HEK293 (cell line): Measurements from ENCODE around the gene NDUFV1.
"Not testable (repeated sequence)": the region's sequence is repeated elsewhere in the genome, so short reads cannot be mapped to it uniquely, and the experiment has no call there.

Experiments
- CTCF ChIA-PET: fragments of 350-600 bp; formaldehyde crosslinking; extraction: SDS; loops from one replicate; lab custom pipeline; 2021; ENCODE audit warnings: antibody characterized with exemption; lab: Yijun Ruan, JAX
- POLR2A ChIA-PET: fragments of 300-600 bp; formaldehyde crosslinking; extraction: SDS; loops from one replicate; lab custom pipeline; 2020; ENCODE audit warnings: antibody characterized with exemption, inconsistent platforms; lab: Yijun Ruan, JAX
- H3K27ac ChIP-seq: fragments of 200-500 bp; sonication (Bioruptor generic); 2 replicates; pipeline ENCODE4 v1.5.1; 2014; ENCODE audit warnings: low read depth, low read length, control low read depth, inconsistent platforms; ENCODE audit errors: extremely low read depth
- H3K36me3 ChIP-seq, 2 experiments: fragments of 200-500 bp in 1 of 2; sonication (Bioruptor generic) in 1 of 2; 1 replicate in 1 of 2; 2 replicates in 1 of 2; pipeline ENCODE4 v1.5.1; 2014 to 2017; ENCODE audit warnings: inconsistent platforms in 2 of 2, low read length in 2 of 2; ENCODE audit not compliant: control insufficient read depth in 2 of 2, insufficient read depth in 1 of 2
- H3K4me1 ChIP-seq: fragments of 200-500 bp; sonication (Bioruptor generic); 2 replicates; pipeline ENCODE4 v1.5.1; 2014; ENCODE audit warnings: mild to moderate bottlenecking, low read length, inconsistent platforms; ENCODE audit not compliant: control insufficient read depth, insufficient read depth
- H3K4me3 ChIP-seq: 2 replicates; pipeline ENCODE4 v1.5.1; 2011; ENCODE audit warnings: low read depth, mild to moderate bottlenecking, control low read depth, low read length, moderate library complexity
- H3K9me3 ChIP-seq: fragments of 200-500 bp; sonication (Bioruptor generic); 2 replicates; pipeline ENCODE4 v1.5.1; 2014; ENCODE audit warnings: low read depth, low read length, inconsistent platforms; ENCODE audit not compliant: control insufficient read depth, insufficient read depth
- BCL11A ChIP-seq: fragments of 450-650 bp; formaldehyde crosslinking; IDR thresholded peaks from 2 replicates; pipeline ENCODE4 v1.5.1; 2016; ENCODE audit warnings: low read depth, missing biosample characterization, missing genetic modification characterization
- BCL6B ChIP-seq: fragments of 450-650 bp; formaldehyde crosslinking; IDR thresholded peaks from 2 replicates; pipeline ENCODE4 v1.5.1; 2017; ENCODE audit warnings: missing biosample characterization, missing genetic modification characterization
- GLI2 ChIP-seq: fragments of 450-650 bp; formaldehyde crosslinking; IDR thresholded peaks from 2 replicates; pipeline ENCODE4; 2017; ENCODE audit warnings: missing biosample characterization, missing genetic modification characterization, low read depth, borderline replicate concordance
- PRDM6 ChIP-seq: fragments of 450-650 bp; formaldehyde crosslinking; IDR thresholded peaks from 2 replicates; pipeline ENCODE4 v1.5.1; 2017; ENCODE audit warnings: missing biosample characterization, missing genetic modification characterization
- TCF7L2 ChIP-seq: IDR thresholded peaks from 2 replicates; pipeline ENCODE4 v1.6.1; 2011; ENCODE audit warnings: low read depth, mild to moderate bottlenecking, inconsistent platforms, low read length, moderate library complexity, borderline replicate concordance
- TRIM28 ChIP-seq: IDR thresholded peaks from 2 replicates; pipeline ENCODE4 v1.6.1; 2011; ENCODE audit warnings: low read length, control low read depth, borderline replicate concordance
- WT1 ChIP-seq: fragments of 450-650 bp; formaldehyde crosslinking; IDR thresholded peaks from 2 replicates; pipeline ENCODE4 v1.5.1; 2016; ENCODE audit warnings: missing biosample characterization, missing genetic modification characterization
- ZFP41 ChIP-seq: fragments of 450-650 bp; formaldehyde crosslinking; IDR thresholded peaks from 2 replicates; pipeline ENCODE4 v1.5.1; 2016; ENCODE audit warnings: missing biosample characterization, missing genetic modification characterization, borderline replicate concordance
- ZNF184 ChIP-seq: fragments of 450-650 bp; IDR thresholded peaks from 2 replicates; pipeline ENCODE4 v1.5.1; 2018; ENCODE audit warnings: missing biosample characterization, mild to moderate bottlenecking, missing genetic modification characterization
- ZNF280D ChIP-seq: fragments of 450-650 bp; formaldehyde crosslinking; IDR thresholded peaks from 2 replicates; pipeline ENCODE4 v1.5.1; 2016; ENCODE audit warnings: missing biosample characterization, missing genetic modification characterization
- ZNF292 ChIP-seq: fragments of 450-650 bp; formaldehyde crosslinking; IDR thresholded peaks from 2 replicates; pipeline ENCODE4 v1.5.1; 2016; ENCODE audit warnings: low read depth, missing biosample characterization, missing genetic modification characterization, borderline replicate concordance
- ZNF341 ChIP-seq: fragments of 450-650 bp; formaldehyde crosslinking; IDR thresholded peaks from 2 replicates; pipeline ENCODE4; 2016; ENCODE audit warnings: low read depth, missing biosample characterization, missing genetic modification characterization
- ZNF37A ChIP-seq: fragments of 450-650 bp; IDR thresholded peaks from 2 replicates; pipeline ENCODE4 v1.5.1; 2018; ENCODE audit warnings: missing biosample characterization, missing genetic modification characterization
- ZNF404 ChIP-seq: fragments of 450-650 bp; formaldehyde crosslinking; IDR thresholded peaks from 2 replicates; pipeline ENCODE4 v1.5.1; 2017; ENCODE audit warnings: missing biosample characterization, missing genetic modification characterization
- ZNF416 ChIP-seq: fragments of 450-650 bp; formaldehyde crosslinking; IDR thresholded peaks from 2 replicates; pipeline ENCODE4 v1.5.1; 2016; ENCODE audit warnings: missing biosample characterization, missing genetic modification characterization
- ZNF473 ChIP-seq: fragments of 450-650 bp; formaldehyde crosslinking; IDR thresholded peaks from 2 replicates; pipeline ENCODE4 v1.5.1; 2017; ENCODE audit warnings: missing biosample characterization, missing genetic modification characterization
- ZNF610 ChIP-seq: fragments of 450-650 bp; formaldehyde crosslinking; IDR thresholded peaks from 2 replicates; pipeline ENCODE4 v1.5.1; 2016; ENCODE audit warnings: missing biosample characterization, missing genetic modification characterization, borderline replicate concordance
- ZNF621 ChIP-seq: fragments of 450-650 bp; formaldehyde crosslinking; IDR thresholded peaks from 2 replicates; pipeline ENCODE4 v1.5.1; 2017; ENCODE audit warnings: missing biosample characterization, missing genetic modification characterization
- ZNF626 ChIP-seq: fragments of 450-650 bp; sonication (Bioruptor Pico); formaldehyde crosslinking; IDR thresholded peaks from 2 replicates; pipeline ENCODE4 v1.5.1; 2018; ENCODE audit warnings: missing biosample characterization, missing genetic modification characterization, inconsistent platforms
- ZNF660 ChIP-seq: fragments of 450-650 bp; IDR thresholded peaks from 2 replicates; pipeline ENCODE4 v1.5.1; 2018; ENCODE audit warnings: missing biosample characterization, mild to moderate bottlenecking, missing genetic modification characterization
- ZSCAN23 ChIP-seq: fragments of 450-650 bp; formaldehyde crosslinking; IDR thresholded peaks from 2 replicates; pipeline ENCODE4 v1.5.1; 2016; ENCODE audit warnings: missing biosample characterization, missing genetic modification characterization

The NDUFV1 gene

GRCh38 chr11:67597963-67598362 is 8.8 kb upstream of the NDUFV1 start:
- H3K27ac ChIP-seq, CTCF ChIA-PET, H3K9me3 ChIP-seq, H3K4me1 ChIP-seq, H3K4me3 ChIP-seq, H3K36me3 ChIP-seq, POLR2A ChIA-PET: not testable (repeated sequence)

GRCh38 chr11:67599149-67599548 is 7.6 kb upstream of the NDUFV1 start:
- Histone ChIP-seq H3K27ac (no peak overlapping the region), H3K9me3 (no peaks in the 10 kb centered on the region), H3K4me3 (no peak overlapping the region), H3K36me3 (no peaks in the 10 kb centered on the region), H3K4me1 (no peaks in the 10 kb centered on the region)
- no peak for TF ChIP-seq BCL6B (tag by site-specific recombination)
- TF ChIP-seq TRIM28: no peak
- TF ChIP-seq ZNF610 (tag by site-specific recombination): no peak
- TF ChIP-seq ZNF37A (tag by site-specific recombination): no peak
- TF ChIP-seq ZNF626 (tag by site-specific recombination): no peak
- TF ChIP-seq ZNF341 (tag by site-specific recombination): no peak
- TF ChIP-seq ZNF184: no peak
- TF ChIP-seq PRDM6: no peak
- TF ChIP-seq GLI2: no peak
- TF ChIP-seq ZNF621: no peak
- no peak for TF ChIP-seq WT1 (tag by site-specific recombination)
- POLR2A ChIA-PET: no interaction called here
- CTCF ChIA-PET: interaction anchor here (0.6 to 1.4 kb wide), 2 partner anchors 15 to 22 kb away, joined by 3 to 6 read pairs; partner anchors contain the start of gene GSTP1

- Histone ChIP-seq H3K4me3 (no peak overlapping the region), H3K27ac (no peak overlapping the region), H3K9me3 (no peaks in the 10 kb centered on the region), H3K36me3 (no peaks in the 10 kb centered on the region), H3K4me1 (no peaks in the 10 kb centered on the region)
- no peak for TF ChIP-seq ZNF404 (tag by site-specific recombination)
- no peak for TF ChIP-seq TCF7L2
- ChIA-PET POLR2A (no interaction called here), CTCF (interaction anchor here (1.0 to 1.4 kb wide), 2 partner anchors 13 to 17 kb away, joined by 4 to 6 read pairs; partner anchors contain the start of gene GSTP1)
These were observed 6.3 kb upstream of the NDUFV1 start for GRCh38 chr11:67600324-67601029.

GRCh38 chr11:67601098-67601497 is 5.6 kb upstream of the NDUFV1 start:
- no peaks in the 10 kb centered on the region for H3K4me1 ChIP-seq
- ChIA-PET POLR2A (no interaction called here), CTCF (no interaction called here)
- no peak overlapping the region for H3K27ac ChIP-seq
- H3K9me3 ChIP-seq: no peaks in the 10 kb centered on the region
- H3K4me3 ChIP-seq: no peak overlapping the region
- H3K36me3 ChIP-seq: no peaks in the 10 kb centered on the region
- TF ChIP-seq ZFP41 (tag by site-specific recombination) (no peak), ZNF416 (tag by site-specific recombination) (no peak), ZSCAN23 (tag by site-specific recombination) (no peak), BCL11A (tag by site-specific recombination) (no peak), ZNF626 (tag by site-specific recombination) (no peak), ZNF292 (tag by site-specific recombination) (no peak), ZNF280D (tag by site-specific recombination) (no peak), ZNF660 (no peak), GLI2 (no peak), ZNF473 (no peak)
